Embryonic facial prominence (tissue), 1 donor: ENCODE measurements around the gene FABP6.
"Not testable (repeated sequence)": the region's sequence is repeated elsewhere in the genome, so short reads cannot be mapped to it uniquely, and the experiment has no call there.

ENCODE experiments used
- DNase-seq: peaks from one replicate; pipeline ENCODE4 v3.0.0-alpha.2; 2016; ENCODE audit errors: extremely low spot score

The FABP6 gene, protein sequence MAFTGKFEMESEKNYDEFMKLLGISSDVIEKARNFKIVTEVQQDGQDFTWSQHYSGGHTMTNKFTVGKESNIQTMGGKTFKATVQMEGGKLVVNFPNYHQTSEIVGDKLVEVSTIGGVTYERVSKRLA

DNA sequence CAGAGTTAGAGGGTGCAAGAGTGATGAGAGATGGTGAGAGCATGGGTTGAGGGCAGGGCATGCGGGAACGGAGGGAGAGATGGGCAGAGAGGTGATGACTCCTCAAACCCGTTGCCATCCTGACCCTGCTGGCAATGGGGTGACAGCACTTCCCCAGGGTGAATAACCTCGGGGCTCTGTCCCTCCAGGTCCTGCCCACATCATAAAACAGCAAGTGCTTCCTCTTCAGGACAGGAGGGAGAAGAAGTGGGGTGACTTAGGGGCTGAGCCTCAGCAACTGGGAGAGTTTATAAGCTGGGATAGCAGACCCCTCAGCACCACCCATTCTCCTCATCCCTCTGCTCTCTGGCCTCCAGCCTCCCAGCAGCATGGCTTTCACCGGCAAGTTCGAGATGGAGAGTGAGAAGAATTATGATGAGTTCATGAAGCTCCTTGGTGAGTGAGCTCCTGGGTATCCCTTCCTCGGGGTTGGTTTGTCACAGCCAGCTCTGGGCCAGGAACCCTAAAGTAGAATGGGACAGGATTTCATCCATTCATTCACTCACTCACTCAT lies at the start of gene FABP6:
TSS of gene FABP6 (plus strand) at position 317 of the 553 bp plus-strand sequence. CDS start at position 369, 52 bp downstream.
- no peak for DNase-seq

DNA sequence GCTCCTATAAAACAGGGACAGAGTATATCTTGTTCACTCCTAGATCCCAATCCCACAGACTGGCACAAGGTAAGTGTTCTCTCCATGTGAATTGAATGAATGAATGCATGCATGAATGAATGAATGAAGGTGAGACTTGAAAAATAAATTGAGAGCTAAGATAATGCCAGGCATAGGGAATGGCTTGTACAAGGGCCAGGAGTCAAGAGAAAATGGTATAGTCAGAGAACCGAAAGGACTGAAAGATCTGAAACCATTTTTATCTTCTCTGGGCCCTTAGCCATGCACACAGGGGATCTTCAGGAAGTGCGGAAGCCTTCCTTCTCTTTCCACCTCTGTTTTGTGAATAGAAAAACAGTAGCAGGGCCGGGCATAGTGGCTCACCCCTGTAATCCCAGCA lies 48.4 kb upstream of the FABP6 start:
- DNase-seq: no peak

DNA sequence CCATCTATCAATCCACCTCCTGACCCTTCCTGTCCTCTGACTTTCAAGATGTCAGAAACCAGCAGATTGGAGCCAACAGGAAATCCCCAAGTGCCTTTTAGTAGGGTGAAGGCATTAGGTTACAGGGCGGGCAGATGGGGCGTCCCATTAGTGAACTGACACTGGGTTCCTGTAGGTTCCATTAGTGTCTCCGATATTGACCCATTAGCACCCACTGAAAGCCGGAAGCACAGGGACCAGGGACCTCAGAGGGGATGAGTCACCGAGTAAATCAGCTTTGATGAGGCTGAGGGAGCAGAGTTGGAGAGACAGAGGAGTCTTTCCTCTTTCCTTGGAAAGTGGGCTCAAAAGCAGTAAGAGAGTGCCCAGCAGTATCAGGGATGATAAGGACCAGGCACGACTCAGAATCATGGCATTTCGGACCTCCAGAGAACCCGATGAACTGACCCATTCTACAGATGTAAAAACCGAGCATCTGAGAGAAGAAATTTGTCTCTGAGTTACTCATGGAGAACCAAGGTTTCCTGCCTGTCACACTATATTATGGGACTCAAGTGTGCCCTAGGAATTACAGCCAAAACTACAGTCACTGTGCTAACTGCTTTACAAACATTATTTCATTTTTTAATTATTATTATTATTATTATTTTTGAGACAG lies 47.2 kb upstream of the FABP6 start:
- DNase-seq: no peak

DNA sequence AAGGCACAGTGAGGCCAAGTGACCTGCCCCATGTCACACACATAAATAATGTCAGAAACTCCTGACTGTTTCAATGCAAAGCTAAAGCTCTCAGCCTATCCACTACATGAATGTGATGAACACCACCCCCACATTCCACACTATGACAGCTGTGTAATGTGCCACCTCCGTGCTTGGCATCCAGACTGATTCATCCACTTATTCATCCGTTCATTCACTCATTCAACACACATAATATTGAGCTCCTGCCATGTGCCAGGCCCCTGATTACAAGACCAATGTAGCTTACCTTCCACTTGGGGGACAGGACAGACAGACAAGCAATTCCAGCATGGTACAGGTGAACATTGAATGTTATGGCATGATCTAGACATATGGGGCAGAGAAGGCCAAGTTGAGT lies 46.2 kb upstream of the FABP6 start:
- DNase-seq: no peak

DNA sequence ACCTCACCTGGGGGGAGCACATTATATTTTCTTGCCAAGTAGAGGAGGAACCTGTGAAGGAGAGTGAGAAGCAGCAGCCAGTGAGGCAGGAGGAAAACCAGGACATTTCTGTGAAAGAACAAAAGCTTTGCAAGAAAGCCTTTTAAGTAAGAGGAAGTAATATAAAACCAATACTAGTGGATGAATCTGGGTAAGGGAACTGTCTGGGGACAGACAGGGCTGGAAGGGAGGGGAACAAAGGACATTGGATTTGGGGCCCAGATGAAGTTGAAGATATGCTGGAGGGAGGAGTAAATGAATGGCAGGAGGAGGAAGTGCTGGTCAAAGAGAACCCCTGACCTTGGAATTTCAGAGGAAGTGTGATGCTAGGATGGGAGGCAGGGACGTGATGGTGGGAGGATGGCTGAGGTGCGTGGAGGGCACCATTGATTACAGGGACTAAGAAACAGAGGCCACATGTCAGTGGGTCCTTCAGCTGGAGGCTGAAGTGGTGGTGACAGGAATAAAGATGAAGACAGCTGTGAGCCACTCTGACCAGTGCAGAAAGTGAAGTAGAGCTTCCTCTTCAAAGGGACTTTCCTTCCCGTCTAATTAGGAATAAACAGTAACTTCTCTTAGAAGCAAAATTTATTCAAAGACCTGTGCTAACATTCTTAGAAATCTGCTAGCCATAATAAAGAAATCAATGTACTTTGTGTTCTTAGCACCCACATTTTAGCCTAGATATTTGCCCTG lies 43.5 kb upstream of the FABP6 start:
- DNase-seq: no peak

DNA sequence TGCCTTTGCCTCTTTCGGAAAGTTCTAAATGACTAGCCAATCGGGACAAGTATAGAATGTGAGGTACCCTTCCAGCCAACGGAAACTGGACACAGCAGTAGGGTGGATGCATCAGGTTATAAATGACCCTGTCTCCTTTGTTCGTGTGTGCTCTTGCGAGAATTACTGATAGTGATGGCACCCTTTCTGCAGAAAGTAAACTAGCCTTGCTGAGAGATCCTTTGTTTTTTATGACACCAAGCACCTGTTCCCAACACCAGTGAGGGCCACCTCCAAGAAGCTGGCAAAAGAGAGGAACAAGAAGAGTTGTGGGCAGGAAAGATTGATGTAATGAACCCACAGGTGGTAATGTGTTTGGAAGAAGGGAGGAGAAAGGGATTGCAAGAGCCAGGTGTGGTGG lies 42.8 kb upstream of the FABP6 start:
- no peak for DNase-seq

DNA sequence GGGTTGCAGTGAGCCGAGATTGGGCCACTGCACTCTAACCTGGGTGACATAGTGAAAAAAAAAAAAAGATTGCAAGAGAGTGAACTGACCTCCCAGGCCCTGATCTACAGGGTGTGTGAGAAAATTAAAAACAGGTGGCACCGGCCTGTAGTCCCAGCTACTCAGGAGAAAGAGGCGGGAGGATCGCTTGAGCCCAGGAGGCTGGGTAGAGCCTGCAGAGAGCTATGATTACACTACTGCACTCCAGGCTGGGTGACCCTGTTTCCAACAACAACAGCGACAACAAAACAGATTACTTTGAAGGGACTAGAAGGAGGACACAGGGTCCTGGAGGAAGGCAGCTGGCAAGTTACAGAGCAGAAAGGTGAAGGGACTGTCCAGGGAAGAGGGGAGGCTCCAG lies 42.2 kb upstream of the FABP6 start:
- no peak for DNase-seq

DNA sequence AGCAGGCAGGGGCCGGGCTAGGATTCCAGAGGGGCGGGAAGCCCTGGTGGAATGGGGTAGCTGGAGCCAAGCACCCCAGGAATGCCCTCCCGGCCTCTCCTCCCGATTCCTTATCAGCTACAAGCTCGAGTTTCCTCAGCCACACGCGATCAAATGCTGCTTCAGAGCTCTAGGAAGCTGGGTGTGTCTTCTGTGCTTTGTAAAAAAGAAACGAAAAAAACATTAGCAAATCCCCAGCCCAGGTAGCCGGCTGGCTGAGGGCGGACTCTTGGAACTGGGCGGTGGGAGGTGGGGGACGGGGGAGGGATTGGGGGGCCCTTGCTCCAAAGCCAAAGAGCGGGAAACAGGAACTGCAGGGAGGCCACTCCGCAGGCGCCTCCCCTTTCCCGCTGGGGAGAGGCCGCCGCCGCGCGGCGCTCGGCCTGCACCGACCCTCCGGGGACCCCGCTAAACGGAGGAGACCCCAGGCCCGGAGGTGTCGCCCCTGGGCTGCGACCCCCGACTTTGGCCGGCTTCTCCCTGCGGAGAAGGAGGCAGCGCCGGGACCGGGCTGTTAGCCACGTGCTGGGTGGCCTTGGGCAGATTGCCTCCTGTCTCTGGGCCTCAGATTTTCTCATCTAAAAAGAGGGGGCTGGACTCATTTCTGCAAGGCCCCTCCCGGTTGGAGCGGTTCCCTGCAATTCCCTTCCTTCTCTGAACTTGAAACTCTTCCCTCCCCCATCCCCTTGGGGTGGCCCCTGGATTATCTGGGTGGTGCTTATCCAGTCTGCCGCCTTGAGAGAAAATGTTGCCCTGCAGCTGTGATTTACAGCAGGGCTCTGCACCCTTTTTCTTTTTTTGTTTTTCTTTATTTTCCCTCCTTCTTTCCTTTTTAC lies 40.9 kb upstream of the FABP6 start:
- DNase-seq: no peak

DNA sequence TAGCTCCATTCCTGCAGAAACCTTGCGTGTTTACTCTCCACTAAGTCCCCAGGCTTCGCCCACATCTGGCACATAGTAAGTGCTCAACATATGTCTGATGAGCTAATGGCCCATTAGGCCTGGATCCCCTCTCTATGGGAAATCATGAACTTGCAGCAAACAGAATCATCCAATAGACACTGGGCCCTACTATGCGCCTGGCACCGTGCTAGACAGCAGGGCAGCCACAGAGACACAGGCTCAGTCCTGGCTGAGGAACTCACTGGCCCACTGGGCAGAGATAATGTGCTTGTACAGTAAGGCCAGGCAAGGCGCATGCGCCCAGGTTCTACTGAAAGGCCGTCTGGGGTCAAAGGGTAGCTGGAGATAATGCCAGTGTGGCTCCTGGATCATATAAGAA lies 36.9 kb upstream of the FABP6 start:
- no peak for DNase-seq

DNA sequence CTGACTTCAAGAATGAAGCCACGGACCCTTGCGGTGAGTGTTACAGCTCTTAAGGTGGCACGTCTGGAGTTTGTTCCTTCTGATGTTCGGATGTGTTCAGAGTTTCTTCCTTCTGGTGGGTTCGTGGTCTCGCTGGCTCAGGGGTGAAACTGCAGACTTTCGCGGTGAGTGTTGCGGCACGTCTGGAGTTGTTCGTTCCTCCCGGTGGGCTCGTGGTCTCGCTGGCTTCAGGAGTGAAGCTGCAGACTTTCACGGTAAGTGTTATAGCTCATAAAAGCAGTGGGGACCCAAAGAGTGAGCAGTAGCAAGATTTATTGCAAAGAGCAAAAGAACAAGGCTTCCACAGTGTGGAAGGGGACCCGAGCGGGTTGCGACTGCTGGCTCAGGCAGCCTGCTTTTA lies 36.2 kb upstream of the FABP6 start:
- not testable (repeated sequence) for DNase-seq

DNA sequence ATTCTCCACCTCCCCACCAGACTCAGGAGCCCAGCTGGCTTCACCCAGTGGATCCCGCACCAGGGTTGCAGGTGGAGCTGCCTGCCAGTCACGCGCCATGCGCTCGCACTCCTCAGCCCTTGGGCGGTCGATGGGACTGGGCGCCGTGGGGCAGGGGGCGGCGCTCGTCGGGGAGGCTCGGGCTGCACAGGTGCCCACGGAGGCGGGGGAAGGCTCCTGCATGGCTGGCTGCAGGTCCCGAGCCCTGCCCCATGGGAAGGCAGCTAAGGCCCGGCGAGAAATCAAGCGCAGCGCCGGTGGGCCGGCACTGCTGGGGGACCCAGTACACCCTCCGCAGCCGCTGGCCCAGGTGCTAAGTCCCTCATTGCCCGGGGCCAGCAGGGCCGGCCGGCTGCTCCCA lies 35.5 kb upstream of the FABP6 start:
- not testable (repeated sequence) for DNase-seq

DNA sequence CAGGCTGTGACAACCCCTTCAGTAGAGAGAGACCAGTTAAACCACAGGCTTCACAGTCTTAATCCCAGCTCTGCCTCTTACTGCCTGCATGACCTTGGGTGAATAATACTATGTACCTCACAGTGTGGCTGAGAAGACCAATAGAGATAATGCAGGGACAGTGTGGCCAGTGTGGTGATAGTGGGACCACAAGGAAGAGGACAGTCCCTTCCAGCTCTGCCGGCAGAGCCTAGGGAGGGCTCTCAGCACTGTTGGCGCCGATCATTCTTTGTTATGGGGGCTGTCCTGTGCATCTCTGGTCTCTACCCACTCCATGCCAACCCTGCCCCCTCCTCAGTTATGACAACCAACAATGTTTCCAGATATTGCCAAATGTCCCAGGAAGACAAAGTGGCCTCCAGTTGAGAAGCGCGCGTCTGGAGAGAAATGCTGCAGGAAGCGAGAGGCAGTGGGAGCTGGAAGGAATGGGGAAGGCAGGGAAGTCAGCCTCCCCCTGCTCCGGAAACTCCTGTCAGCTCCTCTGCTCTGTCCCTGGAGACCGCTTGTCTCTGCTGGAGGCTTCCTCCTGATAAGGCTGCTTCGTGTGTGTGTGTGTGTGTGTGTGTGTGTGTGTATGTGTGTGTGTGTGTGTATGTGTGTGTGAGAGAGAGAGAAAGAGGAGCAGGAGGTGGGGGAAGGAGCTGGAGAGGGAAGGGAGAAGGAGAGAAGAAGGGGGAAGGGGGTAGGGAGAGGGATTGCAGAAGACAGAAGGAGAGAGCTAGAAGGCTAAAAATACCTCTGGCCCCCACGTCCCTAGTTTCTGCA lies 31.8 kb upstream of the FABP6 start:
- DNase-seq: no peak

DNA sequence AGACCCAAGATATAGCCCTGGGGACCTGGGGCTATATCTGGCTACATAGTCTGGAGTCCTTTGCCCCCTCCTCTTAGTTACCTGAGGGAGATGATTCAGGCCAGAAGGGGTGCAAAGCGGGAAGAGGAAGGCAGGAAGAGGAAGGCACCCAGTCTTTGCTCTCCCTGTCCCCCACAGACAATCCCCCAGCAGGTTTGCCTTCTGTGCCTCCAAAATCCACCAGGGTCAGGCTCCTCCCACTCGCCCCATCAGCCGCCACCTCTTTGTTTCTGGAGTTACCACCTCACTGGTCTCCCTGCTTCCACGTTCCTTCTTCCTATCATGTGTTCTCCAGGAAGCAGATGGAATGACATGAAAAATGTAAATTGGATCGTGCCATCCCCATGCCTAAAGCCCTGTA lies 31.2 kb upstream of the FABP6 start:
- DNase-seq: no peak

DNA sequence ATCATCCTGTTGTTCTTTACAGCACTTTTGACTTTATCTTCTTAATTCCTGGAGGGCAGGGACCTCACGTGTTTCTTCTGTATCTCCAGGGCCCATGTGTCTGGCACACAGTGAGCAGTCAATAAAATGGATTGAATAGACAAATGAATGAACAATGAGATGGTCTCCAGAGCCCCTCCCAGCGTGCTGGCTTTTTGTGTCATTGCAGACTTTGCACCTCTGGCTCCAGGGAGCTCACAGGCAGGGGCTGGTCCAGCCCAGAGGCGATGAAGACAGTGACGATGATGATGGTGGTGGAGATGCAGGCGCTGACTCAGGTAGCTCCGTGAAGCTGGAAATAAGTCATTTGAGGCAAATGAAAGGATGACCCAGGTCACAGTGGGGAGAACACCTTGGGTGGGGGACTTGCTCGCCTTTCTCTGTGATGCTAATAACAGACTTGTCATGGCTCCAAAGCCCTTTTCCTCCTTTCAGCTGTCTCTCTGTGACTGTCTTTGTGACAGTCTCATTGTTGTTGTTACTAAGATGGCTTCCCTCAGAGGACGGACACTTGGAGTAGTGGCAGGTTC lies 30.4 kb upstream of the FABP6 start:
- DNase-seq: no peak

DNA sequence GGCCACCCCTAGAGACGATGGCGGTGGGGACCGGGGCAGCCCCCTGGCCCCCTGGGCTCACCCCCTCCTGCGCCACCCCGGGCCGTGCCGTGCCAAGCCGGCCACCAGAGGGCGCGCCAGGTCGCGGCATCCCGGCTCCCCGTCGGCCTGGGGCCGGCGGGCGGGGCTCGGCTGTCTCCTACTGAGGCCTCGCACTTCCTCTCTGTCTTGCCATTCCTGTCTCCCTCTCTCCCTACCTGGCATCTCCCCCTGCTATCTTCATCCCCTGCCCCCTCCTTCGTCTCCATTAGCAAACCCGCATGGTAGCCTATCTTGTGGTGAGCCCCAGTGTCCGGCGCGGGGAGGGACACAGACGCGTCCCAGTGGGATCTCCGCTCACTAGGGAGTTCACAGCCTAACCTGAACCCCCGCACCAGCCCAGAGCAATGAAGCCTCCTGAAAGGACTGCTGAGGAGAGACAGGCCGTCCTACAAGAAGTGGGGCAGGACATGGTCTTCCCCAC lies 29.8 kb upstream of the FABP6 start:
- peak; percentile 51 for DNase-seq

DNA sequence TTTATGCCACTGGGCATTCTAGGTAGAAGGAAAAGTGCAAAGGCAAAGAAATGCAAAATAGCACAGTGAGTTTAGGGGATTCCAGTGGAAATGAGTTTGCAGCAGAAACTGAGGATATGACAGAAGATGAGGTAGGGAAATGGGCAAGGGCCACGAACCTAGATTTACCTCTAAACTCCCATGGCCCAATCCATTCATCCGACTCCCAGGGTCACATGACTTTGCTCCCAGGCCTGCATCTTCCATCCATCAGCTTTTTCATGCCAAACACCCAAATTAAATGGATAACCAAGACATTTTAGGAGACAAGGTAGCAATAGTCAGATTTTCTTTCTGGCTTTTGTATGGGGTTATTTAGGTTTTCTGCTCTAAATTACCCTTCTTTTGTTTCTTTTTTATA lies 22.2 kb upstream of the FABP6 start:
- DNase-seq: no peak

DNA sequence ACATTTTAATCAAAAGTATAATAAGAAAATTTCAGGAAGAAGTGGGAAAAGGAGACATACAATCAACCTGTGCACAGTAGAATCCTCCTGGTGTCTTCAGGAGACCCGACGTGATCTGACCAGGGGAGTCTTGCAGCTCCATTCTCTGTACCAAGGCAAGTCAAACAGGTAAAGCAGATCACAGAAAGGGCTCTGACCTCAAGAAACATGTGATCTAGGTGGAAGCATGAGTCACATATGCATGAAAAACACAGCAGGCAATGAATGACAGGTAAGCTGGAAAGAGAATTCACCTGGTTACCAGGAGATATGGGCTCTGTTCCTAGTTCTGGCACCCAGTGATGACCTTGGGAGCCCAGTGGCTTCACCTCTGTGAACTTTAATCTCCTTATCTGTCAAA lies 19.4 kb upstream of the FABP6 start:
- no peak for DNase-seq

DNA sequence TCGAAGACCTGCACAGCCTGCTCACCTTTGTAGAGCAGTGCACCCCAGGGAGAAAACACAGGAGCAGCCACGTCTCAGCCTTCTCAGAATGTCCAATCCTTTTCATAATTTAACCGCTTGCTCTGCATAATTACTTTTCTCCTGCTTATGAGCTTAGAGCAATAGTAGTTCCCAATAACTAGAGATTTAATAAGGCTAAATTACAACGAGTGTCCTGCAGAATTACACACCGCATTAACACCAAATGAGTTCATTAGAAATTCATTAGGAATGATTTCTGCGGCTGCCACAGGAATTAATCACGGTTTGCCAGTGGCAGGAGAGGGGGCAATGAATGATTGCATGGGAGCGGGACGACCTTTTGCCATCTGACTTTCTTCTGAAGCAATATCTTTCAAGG lies 18.7 kb upstream of the FABP6 start:
- no peak for DNase-seq

DNA sequence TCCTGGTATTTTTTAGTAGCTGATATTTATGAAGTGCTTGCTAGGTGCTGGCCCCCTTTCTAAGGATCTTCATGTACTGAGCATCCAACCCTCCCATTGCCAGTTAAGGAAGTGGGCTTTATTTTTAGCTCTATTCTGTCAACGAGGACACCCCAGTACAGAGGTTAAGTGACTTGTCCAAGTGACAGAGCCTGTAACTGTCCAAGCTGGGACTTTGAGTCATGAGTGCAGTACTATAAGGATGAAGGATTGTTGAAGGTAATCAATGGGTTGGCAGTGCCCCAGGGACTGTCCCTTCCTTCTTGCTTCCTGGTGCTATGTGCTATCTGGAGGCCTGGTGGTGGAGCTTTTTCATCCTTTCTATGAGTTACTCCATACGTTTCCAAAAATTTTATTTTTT lies 18.0 kb upstream of the FABP6 start:
- DNase-seq: no peak

DNA sequence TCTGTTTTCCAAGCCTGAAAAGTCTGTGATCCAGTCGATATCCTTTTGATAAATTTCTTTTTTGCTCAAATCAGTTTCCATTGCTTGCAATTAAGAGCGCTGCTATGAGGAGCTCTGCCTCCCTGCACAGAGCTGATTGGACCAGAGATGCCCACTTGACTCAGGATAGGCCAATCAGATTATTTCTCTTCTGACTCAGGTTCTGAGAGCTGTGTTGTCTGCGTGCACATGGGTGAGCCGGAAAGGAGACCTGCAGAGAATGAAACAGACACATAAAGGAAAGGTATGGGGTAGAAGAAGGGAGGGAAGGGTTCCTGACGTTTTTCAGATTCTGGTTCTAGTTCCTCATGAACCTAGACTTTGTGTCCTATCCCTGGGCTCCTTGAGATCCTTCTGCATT lies 15.8 kb upstream of the FABP6 start:
- no peak for DNase-seq

DNA sequence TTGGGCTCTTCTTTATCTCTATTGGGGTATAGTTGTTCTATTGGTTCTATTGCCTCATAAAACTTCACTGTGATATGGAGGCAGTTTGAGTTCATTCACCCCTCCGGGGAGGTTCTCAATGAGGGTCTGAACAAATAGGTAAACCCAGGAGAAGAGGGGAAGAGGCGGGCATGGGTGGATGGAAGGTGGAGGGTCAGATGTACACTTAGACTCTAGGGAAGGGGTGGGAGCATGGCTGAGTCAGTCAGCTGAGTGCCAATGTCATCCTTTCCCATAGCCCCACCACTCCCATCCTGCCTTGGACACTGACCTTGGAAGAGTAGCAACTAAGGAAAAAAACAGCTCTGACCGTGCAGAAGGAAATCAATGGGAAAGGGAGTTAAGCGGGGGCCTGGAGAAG lies 9.9 kb upstream of the FABP6 start:
- no peak for DNase-seq
